NT2/D1 (cell line): Measurements from ENCODE around the gene INHBB.

Source experiments
- SUZ12 ChIP-seq: IDR thresholded peaks from 2 replicates; pipeline ENCODE4 v1.6.1; 2011; ENCODE audit not compliant: insufficient read length, insufficient read depth; ENCODE audit errors: extremely low read depth
- YY1 ChIP-seq: IDR thresholded peaks from 2 replicates; pipeline ENCODE4 v1.6.1; 2011; ENCODE audit not compliant: insufficient read length, insufficient read depth
- ZNF274 ChIP-seq: IDR thresholded peaks from 2 replicates; pipeline ENCODE4 v1.6.1; 2011; ENCODE audit warnings: mild to moderate bottlenecking, low read depth, low read length

- TF ChIP-seq ZNF274 (no peak), YY1 (no peak), SUZ12 (no peak)
These were observed 38.8 kb downstream of the INHBB start for GRCh38 chr2:120384486-120385354.
